ENCODE data around the gene HCFC2. TPM values are rescaled to one million over a fixed set of nuclear protein-coding genes. Genes with fewer than 3 reads are reported as not detected.

The HCFC2 gene
- total RNA-seq, 1 experiment from 2014 or later, result 9.4 TPM

DNA sequence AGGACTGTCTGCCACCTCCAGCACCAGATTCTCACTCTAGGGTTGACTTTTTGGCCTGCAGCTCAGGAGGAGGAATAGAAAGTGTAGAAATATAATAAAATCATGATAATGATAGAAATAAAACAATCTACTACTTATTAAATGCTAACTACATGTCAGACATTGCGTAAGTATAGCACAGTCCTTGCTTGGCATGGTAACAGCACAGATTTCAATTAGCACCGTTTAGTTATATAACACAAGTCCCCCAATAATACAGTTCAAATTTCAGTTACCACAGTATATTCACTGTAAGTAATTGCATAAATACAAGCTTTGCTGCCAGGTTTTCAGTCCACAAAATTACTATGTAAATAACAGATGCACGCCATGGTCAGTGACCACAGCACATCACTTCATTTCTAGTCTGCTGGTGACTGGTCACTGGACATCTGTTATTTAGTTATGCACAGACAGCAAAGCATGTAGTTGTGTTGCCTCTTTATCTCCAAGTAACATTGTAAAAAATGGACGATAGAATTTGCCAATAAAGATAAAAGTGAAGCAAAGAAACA is 7.8 kb upstream of the HCFC2 start:
- no peak for DNase-seq (ENCODE audit: low read depth)

DNA sequence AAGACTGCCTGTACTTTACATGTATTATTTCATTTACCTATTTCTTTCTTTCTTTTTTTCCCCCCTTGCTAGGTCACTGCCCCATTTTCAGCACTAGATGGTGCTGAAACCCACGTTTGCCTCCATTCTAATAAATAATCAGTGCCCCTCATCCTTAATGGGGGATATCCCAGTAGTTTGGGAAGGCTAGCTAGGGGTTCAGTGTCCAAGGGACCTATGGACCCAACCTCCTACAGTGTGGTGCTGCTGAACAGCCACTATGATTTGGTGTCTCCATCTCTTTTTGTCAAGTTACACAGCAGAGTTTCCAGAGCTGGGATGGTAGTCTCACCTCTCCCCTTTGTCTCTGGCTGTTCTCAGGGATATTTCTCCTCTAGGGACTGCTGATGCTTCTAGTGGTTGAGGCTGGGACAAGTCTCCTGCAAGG is 6.5 kb upstream of the HCFC2 start:
- peak; percentile 35 for DNase-seq (ENCODE audit: low read depth)

DNA sequence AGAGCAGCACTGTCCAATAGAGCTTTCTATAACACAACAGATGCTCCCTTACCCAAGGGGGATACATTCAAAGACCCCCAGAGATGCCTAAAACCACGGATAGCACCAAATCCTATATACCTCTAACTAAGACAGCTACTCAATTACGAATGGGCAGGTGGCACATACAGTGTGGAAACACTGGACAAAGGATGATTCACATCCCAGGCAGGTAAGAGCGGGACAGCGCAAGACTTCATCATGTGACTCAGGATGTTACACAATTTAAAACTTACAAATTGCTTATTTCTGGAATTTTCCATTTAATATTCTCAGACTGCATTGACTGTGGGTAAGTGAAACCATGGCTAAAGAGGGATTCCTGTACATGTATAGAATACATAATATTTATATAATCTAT is 5.5 kb upstream of the HCFC2 start:
- DNase-seq (ENCODE audit: low read depth), result no peak

DNA sequence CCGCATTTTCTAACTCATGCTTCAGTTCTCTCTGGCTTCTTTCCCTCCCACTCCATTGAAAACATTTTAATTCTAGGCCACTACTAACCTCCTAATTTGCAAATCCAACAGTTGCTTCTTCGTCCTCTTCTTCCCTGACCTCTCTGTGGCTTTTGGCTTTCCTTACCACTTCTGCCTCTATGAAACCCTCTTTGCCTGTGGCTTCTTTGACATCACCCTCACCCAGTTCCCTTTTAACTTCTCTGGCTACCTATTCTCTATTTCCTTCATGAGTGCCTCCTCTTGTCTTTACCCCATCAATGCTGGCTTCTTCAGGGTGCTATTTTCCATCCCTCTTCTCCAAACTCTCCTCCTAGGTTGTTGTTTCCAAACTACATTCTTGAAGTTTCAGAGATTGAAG is 4.4 kb upstream of the HCFC2 start:
- DNase-seq (ENCODE audit: low read depth), result no peak

DNA sequence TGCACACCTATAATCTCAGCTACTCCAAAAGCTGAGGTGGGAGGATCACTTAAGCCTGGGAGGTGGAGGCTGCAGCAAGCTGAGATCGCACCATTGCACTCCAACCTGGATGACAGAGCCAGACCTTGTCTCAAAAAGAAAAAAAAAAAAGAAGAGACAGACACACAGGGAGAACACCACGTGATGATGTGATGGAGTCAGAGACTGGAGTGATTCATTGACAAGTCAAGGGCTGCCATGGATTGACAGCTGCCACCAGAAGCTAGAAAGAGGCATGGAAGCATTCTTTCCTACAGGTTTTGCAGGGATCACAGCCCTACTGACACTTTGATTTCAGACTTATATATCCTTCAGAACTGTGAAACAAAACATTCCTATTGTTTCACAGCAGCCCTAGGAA is 3.5 kb upstream of the HCFC2 start:
- DNase-seq (ENCODE audit: low read depth), result peak; percentile 20

DNA sequence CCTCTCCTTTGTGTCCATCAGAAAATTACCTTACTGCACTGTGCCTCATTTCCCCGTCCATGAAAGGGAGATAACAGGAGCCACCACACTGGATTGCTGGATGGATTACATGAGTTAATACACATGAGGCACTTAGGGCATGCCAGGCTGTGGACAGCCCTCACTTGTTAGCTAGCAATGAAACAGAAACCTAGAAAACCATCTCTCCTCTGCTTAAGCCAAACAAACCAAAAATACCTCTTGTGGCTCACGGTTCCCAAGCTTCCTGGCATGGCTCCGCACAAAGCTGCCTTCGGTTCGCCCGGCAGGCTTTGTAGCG is 660 bp upstream of the HCFC2 start:
- no peak for DNase-seq (ENCODE audit: low read depth)

DNA sequence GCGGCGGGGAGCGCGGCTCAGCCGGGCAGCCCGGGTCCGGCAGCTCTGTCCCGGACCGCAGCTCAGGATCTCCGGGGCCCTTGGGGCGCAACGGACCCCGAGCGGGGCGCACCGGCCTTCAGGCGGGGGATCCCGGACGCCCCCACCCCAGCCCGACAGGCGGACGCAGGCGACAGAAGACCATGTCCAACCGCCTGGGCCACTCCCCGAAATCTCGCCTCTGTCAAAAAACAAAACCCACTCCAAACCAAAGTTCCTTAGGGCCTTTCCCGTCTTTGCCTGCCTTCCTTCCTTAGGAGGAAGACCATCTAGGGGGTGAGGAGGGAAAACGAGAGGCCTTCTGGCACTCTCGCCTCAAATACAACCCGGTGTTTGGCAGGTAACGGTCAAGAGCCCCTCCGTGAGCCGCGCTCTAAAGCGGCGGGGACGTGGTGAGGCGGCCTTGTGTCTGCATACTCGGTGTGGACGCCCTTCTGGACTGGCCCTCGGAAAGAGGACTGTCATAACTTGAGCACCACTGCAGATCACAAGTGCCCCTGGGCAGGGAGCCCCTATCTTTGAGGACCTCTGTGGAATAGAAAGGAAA is 604 bp downstream of the HCFC2 start:
- DNase-seq (ENCODE audit: low read depth), result peak; percentile 11

DNA sequence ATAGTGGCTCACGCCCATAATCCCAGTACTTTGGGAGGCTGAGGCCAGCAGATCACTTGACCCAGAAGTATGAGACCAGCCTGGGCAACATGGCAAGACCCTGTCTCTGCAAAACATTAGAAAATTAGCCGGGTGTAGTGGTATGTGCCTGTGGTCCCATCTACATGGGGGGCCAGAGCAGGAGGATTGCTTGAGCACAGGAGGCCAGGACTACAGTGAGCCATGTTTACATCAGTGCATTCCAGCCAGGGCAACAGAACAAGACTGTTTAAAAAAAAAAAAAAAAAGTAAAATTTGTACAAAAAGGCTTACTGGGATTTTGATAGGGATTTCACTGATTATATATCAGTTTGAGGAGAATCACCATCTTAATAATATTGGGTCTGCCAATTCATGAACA is 7.8 kb downstream of the HCFC2 start:
- no peak for DNase-seq (ENCODE audit: low read depth)

DNA sequence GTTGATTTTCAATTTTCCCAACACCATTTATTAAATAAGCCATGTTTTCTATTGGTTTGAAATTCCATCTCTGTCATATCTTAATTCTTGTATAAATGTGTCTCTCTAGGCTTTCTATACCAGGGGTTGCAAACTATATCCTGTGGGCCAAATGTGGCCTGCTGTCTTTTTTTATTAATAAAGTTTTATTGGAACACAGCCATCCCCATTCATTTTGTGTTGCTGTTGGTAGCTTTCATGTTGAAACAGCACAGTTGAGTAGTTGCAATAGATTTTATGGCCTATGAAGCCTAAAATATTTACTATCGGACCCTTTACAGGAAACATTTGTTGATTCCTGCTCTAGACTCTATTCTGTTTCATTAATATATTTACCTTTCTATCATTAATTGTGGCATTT is 9.4 kb downstream of the HCFC2 start:
- DNase-seq (ENCODE audit: low read depth), result no peak

DNA sequence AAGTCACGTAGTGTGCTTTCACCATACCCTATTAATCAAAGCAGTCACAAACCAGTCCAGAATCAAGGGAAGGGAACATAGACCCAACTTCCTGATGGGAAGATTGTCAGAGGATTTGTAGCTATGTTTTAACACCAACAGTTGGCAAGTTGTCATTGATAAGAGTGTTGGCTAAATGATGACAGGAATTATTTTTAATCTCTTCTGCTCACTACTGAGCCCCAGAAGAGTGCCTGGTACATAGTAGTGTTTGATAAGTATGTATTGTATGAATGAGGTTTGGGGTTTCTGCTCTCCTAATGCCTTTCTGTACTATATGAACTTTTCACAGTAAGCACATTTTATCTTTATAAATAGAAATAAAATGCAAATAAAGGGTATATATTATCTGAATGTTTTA is 14.7 kb downstream of the HCFC2 start:
- DNase-seq (ENCODE audit: low read depth), result no peak

DNA sequence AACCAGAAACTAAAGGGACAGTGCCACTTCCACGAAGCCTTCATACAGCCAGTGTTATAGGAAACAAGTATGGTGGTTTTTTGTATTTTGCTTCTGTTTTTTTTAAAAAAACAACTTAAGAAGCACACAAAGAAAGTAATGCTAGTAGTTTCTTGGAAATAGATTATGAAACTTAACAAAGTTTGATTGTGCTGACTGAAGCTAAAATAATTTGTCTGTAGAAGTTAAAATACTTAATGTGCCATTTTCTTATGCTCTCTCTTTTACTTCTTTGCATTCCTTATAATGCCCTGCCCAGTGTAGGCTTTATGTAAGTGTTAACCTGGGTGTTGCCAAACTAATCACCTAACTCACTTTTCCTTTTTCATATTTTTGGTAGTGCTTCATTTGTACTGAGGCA is 16.4 kb downstream of the HCFC2 start:
- no peak for DNase-seq (ENCODE audit: low read depth)

DNA sequence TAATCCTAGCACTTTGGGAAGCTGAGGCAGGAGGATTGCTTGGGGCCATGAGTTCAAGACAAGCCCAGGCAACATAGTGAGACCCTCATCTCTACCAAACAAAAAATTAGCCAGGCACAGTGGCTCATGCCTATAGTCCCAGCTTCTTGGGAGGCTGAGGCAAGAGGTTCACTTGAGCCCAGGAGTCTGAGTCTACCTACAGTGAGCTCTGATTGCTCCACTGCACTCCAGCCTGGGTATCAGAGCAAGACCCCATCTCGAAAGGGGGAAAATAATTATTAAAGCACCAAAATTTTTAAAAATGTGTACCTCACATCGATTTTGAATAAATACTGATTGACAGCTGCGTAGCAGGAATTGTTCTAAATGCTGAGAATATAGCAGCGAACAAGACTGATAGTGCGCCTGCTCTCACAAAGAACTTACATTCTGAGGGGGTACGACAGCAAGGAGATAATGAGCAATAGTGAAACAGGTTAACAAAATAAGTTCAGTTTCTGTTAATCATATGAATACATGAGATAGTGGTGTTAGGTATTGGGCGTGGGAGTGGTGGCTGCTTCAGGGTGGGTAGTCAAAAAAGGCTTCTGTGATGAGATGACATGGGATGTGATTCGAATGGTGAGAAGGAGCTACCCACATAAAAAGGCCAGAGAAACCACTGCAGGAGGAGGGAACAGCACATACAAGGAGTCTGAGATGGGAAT is 19.6 kb downstream of the HCFC2 start:
- no peak for DNase-seq (ENCODE audit: low read depth)

DNA sequence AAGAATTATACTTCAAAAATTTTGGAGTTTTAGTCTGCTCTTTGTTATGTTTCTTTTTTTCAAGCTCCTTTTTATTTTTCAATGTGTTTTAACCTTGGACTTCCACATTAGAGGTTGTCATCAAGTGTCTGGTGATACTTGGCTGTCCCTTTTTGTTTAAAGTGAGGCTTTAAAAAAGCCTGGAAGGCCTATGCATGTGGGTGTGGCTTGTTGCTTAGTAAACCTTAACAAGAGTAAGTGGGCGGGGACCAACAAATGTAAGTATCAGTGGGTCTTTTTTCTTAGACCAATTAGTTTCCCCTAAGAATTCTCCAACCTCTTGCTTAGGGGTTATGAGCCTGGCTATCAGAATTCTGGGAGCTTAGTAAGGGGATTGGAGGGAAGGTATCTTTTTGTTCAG is 26.4 kb downstream of the HCFC2 start:
- DNase-seq (ENCODE audit: low read depth), result no peak

DNA sequence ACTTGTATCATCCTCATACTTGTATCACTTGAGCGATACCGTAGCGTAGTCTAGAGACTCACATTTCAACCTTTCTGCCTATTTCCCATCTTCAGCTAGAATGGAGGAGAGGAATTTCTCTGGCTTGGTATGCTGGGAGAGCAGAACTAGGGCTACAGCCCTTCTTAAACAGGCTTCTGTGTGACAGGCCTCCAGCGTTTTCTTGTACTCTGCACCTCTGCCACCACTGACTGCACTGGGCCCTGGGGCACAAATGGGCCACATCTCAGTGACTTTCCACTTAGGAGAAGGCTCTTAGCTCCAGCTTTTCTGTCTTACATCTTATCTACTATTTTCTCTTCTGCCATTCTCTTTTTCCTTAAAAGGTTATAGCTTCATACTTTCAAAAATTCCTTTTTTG is 26.8 kb downstream of the HCFC2 start:
- DNase-seq (ENCODE audit: low read depth), result no peak

DNA sequence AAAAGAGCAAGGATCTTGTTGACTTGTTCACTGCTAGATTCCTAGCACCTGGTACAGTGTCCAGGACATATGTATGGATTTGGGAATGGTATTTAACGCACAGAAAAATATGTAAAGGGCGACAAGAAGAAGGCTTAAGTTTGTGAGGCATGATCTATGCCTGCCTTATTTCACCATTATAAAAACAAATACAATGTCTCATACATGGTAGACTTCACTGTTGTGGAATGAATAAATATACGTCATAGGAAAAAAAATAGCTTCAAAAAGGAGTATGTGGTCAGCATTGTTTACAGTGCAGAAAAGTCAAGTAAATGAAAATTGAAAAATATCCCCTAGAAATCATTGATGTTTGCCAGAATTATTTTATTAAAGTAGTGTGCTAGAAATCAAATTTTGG is 30.0 kb downstream of the HCFC2 start:
- DNase-seq (ENCODE audit: low read depth), result no peak

DNA sequence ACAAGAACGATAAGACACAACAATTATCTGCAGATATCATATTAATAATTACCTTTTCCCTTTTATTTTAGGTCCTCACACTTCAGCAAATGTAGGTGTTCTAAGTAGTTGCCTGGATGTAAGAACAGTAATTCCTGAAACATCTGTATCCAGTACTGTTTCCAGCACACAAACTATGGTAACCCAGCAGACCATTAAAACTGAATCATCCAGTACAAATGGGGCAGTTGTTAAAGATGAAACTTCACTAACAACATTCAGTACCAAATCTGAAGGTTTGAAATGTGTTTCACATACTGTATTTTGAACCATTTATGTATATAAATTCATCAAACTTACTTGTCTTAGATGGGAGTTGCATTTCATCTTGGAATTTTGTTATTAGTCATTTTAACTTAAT is 31.0 kb downstream of the HCFC2 start:
- DNase-seq (ENCODE audit: low read depth), result no peak

DNA sequence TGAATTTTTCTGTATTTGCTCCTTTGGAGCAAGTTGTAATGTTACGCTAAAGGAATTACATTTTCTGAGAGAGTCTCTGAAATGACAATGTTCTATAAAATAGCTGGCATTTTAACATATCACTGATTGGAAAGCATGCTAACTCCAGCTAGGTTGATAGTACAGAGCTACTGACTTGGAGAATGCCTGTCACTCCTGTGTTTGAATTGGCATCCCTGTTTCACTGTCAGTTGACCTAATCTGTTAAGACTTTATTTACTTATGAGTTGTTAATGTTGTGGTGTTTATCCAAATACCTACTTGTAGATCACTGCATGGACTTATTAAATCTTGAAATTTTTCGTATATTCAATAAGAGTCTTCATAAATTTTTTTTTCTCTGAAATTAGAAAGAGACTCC is 33.6 kb downstream of the HCFC2 start:
- no peak for DNase-seq (ENCODE audit: low read depth)

DNA sequence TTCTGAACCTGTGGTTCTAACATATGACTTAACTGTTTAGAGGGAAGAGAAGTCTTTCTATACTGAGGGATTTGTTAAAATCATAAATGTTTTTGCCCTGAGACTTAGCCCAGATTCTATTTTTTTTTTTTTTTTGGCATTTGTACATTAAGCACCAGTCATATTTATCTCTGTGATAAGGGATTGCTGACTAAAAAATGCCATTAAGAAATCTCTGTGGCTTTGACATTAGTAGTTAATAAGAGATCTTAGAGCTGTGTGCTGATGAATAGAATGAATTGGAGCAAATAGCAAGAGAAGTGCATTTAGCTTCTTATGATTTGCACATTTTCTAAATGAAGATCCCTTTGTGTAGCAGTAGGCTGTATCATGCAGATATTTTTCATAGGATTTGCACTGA is 41.1 kb downstream of the HCFC2 start:
- no peak for DNase-seq (ENCODE audit: low read depth)

DNA sequence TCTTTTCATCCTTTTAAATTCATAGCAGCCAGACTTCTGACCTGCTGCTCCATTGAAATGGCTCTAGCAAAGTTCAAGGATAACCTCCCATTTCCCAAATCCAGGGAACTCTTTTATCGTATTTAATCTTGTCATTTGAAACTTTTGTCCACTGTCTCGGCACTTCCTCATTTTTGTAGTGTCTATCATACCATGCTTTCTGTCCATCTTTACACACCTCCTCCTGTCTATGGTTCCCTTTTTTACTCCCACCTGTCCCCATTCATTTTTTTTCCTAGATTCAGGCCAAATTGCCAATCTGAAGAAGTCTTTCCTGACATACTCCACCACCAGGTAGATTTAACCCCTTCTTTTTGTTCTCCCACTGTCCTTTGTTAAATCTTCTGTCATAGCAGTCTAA is 42.6 kb downstream of the HCFC2 start:
- DNase-seq (ENCODE audit: low read depth), result no peak

DNA sequence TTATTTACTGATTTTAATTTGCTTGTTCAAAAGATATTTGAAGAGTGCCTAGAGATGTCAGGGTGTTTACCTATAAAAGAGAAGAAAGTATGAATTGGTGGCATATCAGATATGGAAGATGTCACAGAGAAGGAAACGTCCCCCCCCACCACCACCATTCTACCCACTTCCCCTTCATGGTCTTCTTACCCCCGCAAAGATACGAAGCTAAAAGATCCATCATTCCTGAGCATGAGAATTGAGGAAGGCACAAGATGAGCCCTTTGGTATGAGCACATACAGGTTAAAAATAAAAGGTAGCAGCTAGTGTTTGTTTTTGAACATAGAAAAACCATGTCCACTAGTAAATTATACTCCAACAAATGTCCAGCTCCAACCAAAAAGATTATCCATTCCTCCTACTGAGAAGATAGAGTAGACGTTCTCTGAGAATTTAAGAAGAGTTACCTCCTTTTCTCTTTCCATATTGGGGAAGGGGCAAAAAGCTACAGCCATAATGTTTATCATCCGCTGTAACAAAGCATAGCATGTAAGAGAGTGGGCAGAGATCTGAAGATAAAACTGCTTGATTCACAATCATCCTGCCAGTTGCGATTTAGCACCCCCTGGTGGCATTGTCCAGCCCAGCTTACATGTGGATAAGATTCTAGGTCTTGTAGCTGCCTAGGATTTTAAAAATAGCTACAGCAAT is 44.6 kb downstream of the HCFC2 start:
- DNase-seq (ENCODE audit: low read depth), result peak; percentile 67

DNA sequence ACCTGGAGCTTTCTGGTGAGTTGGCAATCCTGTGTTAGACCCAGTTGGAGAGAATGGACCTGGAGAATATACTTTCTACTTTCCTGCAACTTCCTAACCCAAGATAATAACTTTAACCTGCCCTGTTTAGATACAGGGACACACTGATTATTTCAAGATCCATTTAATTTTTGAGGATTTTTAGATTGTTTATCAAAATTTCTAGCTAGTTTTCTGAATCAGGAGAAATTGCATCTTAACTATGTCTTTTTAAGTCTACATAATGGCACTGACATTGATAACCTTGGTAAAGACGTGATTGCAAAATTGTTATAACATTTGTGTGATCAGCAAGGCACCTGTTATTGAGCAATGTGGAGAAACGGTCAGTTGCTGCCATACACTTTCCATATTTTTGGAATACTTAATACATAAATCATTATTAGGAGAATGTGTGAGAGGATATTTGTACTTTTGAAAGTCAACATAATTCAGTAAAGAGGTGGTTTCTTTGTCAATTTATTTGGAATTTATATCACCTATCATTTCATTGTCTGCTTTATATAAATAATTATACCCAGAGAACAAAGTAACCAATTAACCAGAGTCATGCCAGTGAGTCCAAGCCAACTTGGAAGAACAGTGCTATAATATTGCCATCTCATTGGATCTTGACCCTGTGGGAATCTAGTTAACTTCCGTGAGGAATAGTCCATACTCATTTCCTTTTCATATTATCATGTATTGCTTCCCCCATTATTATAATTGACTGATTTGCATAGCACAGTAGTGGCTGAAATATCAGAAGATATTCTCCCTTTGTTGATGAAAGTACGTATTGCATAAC is 45.3 kb downstream of the HCFC2 start:
- no peak for DNase-seq (ENCODE audit: low read depth)
